ENCODE measurements around the gene CNTROB. TPM values are rescaled to one million over a fixed set of nuclear protein-coding genes. Genes with fewer than 3 reads are reported as not detected.

CNTROB gene
- 8.9 TPM for total RNA-seq

- ATAC-seq, result peak; percentile 99
Measured at GRCh38 chr17:7931709-7932482, at the start of gene CNTROB, which contains the start of gene TRAPPC1. Gene CNTROB, plus strand, starts transcription at chr17:7932206. Its CDS starts 874 bp downstream, at chr17:7933080. Gene TRAPPC1, minus strand, starts transcription at chr17:7931946. Its CDS starts 117 bp downstream, at chr17:7931829.

GRCh38 chr17:7882629-7883028, 49.4 kb upstream of the CNTROB start:
- no peak for ATAC-seq
- DNase-seq (ENCODE audit: low spot score), result no peak

More at GRCh38 chr17:7931709-7932482, at the start of gene CNTROB, which contains the start of gene TRAPPC1:
- DNase-seq (ENCODE audit: low spot score), result peak; percentile 100

DNA sequence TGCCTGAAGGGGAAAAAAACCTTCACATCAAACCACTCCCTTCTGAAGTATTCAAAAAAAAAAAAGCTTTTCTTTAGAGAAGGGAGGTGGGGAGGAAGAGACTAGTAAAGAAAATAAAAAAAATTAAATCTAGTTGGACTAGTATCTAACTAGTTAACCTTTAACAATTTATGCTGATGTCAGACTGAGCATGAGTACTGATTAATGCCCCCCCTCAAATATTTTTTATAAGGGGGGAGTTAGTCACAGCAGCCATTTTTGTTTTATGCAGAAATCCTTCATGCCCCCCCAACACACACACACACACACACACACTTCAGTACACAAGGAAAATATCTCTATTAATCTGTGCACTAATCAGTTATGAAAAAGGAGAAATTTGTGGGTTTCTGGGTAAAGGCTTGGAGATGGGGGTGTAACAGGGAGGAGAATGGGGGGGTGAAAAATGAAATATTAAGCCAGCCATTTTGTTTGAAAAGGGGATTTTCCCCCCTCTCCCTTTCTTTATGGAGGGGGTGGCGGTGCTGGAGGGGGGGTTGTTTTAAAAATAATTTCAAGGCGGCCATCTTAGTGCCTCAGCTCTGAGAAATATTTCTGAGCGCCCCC, 48.1 kb upstream of the CNTROB start:
- DNase-seq (ENCODE audit: low spot score) (no peak), ATAC-seq (no peak)

- DNase-seq (ENCODE audit: low spot score) (no peak), ATAC-seq (no peak)
Measured at GRCh38 chr17:7884581-7885366, 47.2 kb upstream of the CNTROB start.

DNA sequence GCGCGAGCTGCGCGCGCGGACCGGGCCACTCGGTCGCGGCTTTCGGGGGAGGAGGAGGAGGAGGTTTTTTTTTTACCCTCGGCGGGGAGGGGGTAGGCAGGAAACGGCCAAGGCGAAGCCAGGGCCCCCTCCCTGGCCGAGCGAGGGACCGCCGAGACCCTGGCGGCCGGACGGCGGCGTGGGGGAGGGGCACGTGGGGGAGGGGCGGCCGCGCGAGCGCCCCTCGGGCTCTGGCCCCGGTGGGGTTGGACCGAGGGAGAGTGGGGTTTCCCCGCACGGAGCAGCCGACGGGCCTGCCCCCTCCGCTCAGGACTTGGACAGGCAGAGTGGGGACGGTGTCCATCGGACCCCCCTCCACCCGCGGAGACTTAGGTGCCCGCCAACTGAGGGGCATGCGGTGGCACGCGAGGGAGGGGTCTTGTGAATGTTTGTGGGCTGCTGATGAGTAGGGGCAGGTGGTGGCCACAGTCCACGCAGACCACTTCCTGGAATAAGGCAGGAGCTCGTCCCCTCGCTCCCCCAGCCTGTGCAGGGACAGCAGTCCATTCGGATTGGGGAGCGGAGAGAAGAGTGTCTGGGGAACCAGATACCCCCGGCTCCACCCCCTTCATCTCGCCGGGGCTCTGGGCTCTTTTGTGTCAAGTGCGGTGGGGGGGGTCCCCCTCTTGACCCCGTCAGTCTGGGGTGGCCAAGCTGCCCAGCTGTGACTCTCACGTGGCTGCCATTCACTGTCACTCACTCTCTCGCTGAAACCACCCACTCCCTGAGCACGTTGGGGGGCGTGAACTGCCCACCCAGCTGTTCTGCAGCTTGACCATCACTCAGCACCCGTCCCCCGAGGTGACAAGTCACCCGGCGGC, 46.4 kb upstream of the CNTROB start:
- DNase-seq (ENCODE audit: low spot score), result no peak
- ATAC-seq, result no peak

GRCh38 chr17:7886227-7887037, 45.6 kb upstream of the CNTROB start:
- no peak for ATAC-seq
- DNase-seq (ENCODE audit: low spot score), result no peak

DNA sequence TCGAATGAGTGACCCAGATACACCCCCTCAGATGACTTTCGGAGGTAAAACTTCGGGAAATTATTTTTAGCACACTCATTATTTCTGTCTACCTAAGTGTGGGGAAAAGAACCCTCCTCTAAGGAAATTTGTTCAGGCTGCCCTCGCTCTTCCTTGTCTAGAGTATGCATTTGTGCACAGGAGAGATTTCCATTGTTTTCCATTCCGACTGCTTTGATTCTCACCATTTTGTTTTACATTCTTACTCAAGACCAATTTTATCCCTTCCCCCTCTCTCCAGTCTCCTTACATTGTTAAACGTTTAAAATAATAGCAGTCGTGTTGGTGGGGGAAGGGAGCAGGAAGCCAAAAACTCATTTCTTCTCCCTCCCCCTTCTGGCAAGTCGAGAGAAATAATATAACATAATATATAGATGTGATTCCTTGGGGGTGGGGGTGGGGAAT, 44.9 kb upstream of the CNTROB start:
- no peak for DNase-seq (ENCODE audit: low spot score)
- ATAC-seq, result no peak

DNA sequence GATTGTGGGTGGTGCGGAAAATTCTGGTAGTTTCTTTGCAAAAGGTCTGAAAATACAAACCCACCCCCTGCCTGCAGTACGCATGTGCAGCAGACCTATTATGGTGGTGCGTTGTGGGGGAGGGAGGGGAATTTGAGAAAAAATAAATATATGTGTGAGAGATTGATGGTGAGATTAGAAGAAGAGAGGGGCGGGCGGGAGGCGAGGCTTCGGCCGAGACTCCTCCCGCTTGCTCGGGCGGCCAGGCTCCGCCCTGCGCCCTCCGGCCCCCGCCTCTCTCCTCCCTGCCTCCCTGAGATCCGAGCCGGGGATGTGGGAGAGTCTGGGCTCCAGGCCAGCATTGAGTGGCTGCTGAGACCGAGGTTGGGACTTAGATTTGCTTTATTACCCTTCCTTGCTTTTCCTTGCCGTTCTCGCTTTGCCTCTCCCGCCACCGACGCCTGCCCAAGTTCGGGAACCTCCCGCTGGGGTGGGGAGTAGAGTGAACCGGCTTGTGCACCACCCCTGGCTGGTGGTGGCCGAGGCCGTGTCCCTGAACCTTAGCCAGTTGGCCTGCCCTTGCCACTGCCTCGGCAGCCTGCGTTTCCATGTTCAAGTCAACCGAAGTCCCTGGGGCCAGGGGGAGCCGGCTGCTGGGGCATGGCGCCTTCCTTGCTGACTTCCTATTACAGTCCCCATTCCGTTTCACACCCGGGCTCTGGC, 44.4 kb upstream of the CNTROB start:
- peak; percentile 81 for ATAC-seq

DNA sequence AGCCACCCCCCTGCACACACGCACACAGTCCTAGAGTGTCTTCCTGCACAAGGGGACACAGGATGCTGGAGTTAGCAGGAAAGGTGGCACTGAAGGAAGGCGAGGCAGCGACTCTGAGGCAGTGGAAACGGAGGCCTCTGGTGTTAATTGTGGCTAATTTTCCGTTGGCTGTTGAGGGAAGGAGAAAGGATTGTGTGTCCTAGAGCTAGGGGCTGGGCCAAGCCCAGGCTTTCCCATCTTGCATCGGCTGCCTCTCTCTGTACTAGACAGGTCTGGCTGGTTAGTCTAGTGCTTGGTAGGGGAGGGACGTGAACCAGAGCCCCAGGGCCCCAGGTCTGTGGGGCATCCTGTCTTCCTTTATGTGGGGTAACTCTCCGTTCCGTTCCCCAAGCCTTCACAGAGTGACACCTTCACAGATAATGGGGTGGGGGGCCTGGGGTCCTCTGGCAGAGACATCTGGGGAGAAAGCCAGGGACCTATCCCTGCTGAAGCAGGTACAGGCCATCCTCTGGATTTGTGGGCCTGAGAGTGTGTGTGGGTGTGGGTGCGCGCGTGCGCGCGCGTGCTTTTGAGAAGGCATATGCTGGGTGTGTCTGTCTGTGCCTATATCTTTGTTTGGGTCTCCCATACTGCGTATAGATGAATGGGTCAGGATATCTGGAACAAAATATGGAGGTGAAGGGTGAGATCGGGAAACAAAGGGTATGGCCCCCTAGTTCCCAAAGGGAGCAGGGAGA, 43.7 kb upstream of the CNTROB start, which contains the start of gene CHD3:
TSS of gene CHD3 (plus strand) at position 606 of the 737 bp plus-strand sequence. CDS start 212 bp downstream, outside the sequence.
- ATAC-seq (no peak), DNase-seq (ENCODE audit: low spot score) (no peak)

More for the DNA sequence above, 44.4 kb upstream of the CNTROB start:
- peak; percentile 90 for DNase-seq (ENCODE audit: low spot score)

- peak; percentile 99 for DNase-seq (ENCODE audit: low spot score)
- peak; percentile 85 for ATAC-seq
Measured at GRCh38 chr17:7889166-7889955, 42.6 kb upstream of the CNTROB start.

- no peak for ATAC-seq
- DNase-seq (ENCODE audit: low spot score), result no peak
Measured at GRCh38 chr17:7893187-7893880, 38.7 kb upstream of the CNTROB start.

- DNase-seq (ENCODE audit: low spot score), result no peak
Measured at GRCh38 chr17:7894226-7894625, 37.8 kb upstream of the CNTROB start.

GRCh38 chr17:7894866-7895265, 37.1 kb upstream of the CNTROB start:
- ATAC-seq (no peak), DNase-seq (ENCODE audit: low spot score) (no peak)

More at GRCh38 chr17:7894226-7894625, 37.8 kb upstream of the CNTROB start:
- no peak for ATAC-seq

GRCh38 chr17:7897090-7897489, 34.9 kb upstream of the CNTROB start:
- DNase-seq (ENCODE audit: low spot score), result no peak
- no peak for ATAC-seq

GRCh38 chr17:7897773-7898172, 34.2 kb upstream of the CNTROB start:
- peak; percentile 98 for ATAC-seq
- no peak for DNase-seq (ENCODE audit: low spot score)
